ENCODE results near the gene SERTAD2.
A peak's percentile ranks its signal among the peaks of the same experiment; 100 is the strongest.

Gene SERTAD2

DNA sequence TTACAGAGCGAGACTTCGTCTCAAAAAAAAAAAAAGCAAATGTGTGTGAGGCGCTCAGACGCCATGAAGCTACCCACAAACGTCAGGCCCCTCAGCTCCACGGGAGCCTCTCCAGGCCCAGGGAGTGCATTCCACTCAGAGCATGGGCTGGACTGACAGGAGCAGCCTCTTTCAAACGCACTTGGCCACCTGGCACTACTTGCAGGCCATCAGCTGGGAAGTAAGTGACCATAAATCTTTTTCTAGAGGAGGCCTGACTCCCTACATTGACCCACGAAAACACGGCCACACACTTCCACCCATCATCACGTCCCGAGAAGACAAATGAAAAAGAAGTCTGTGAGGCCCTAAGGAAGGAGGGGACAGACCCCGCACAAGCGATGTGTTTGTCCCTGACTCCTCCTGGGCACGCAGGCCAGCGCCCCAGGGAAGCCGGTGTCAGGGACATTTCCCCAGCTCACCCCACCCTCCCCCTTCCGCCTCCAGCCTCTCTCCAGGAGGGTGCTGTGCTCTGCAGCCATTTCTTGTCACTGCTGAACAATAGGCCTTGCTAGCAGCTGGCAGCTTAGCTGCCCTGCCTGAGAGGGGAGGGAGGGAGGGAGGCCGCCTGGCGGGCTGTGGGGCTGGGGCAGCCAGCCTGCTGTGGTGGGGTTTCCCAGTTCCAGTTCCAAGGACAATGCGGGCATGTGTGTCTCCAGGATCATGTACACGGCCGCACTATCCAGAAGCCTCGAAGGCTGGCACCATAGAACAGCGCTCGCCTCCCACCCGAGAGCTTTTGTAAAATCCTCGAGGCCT lies 26.6 kb downstream of the SERTAD2 start:
- DNase-seq = peak; percentile 78

DNA sequence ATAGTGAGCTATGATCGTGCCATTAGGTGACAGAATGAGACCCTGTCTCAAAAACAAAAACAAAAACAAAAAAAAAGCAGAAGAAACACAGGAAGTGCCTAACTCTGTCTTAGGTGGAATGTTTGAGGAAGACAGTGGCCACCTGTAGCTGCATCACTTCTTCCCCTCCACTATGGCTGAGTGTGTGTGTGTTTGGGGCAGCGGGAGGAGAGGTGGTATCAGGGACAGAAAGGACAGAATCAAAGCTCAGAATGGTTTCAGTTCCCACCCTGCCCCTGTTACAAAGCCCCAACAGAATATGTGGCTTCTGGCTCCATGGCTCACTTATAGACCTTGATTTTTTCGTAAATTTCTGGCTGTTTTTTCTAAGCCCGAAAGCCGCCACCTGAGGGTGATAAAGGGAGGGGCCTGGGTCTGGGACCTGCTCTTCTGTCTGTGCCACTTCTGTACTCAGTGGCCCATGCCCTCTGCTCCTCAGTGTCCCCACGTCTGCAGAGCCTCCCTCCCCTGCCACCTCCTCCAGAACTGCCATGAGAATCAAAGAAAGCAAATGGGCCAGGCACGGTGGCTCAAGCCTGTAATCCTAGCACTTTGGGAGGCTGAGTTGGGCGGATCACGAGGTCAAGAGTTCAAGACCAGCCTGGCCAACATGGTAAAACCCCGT lies 27.4 kb downstream of the SERTAD2 start:
- DNase-seq = no peak

DNA sequence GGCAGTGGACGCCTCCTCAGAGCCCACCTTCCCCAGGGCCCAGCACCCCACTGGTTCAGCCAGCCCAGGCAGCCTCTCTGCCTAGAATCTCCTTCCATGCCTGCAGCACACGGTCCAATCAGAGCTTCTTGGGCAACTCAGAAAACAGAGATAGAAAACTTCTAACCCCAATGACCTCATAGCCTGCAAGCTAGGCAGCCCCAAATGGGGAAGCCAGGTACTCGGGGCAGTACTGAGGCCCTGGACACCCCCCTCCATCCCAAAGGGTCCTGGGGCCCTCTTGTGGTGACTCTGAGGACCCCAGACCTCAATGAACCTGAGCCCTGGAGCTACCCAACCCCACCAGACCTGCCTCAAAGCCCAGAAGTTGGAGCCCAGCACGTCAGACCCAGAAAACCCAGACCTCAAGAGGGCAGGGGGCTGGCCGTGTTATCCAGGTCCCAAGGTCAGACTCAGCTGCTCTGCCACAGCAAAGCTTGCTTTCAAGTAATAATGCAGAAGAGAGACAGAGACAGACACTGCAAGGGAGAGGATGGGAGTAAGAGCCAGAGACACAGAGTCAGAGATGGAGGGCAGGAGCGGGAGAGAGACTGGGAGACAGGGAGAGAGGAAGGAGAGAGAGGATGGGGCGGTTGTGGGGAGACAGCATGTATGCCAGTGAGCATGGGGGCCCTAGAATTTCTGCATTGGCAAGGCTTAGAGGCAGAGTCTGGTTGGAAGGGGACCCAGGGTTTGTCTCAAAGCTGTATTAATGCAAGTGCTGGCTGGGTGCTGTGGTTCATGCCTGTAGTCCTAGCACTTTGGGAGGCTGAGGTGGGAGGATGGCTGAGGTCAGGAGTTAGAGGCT lies 28.2 kb downstream of the SERTAD2 start:
- no peak for DNase-seq

DNA sequence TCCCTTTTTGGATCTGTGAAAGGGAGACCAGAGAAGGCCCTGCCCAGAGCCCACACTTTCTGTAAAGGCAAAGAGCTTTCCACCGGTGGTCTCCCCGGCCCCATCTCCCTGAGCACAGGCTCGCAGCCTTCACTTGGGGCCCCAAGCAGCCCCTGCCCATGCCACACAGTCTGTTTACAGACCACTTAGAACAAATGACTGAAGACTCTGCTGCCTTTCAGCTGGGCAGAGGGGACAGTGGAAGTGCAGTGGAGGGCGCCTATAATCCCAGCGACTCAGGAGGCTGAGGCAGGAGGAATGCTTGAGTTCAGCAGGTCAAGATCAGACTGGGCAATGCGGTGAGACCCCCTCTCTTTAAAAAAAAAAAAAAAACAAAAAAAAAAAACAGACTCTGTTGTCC lies 28.9 kb downstream of the SERTAD2 start:
- no peak for DNase-seq

DNA sequence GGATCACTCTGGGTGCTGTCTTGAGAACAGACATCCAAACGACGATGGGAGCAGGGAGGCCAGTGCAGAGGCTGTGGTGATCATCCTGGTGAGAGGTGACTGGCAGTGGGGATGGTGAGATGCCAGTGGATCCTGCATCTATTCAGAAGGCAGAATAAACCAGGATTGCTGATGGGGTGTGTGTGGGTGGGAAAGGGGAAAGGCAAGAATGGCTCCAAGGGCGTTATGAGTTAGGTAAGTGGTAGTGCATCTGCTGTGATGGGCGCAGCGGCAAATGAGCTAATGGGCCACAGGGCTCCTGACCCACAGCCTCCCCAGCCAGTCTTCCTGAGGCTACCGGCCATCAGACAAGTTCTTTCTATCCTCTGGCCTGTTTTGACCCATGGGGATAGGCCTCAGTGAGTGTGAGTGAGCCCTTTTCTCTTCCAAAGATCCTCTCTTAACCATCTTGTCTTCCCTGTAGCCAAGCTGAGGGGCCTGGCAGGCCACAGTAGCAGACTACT lies 29.6 kb downstream of the SERTAD2 start:
- no peak for DNase-seq

DNA sequence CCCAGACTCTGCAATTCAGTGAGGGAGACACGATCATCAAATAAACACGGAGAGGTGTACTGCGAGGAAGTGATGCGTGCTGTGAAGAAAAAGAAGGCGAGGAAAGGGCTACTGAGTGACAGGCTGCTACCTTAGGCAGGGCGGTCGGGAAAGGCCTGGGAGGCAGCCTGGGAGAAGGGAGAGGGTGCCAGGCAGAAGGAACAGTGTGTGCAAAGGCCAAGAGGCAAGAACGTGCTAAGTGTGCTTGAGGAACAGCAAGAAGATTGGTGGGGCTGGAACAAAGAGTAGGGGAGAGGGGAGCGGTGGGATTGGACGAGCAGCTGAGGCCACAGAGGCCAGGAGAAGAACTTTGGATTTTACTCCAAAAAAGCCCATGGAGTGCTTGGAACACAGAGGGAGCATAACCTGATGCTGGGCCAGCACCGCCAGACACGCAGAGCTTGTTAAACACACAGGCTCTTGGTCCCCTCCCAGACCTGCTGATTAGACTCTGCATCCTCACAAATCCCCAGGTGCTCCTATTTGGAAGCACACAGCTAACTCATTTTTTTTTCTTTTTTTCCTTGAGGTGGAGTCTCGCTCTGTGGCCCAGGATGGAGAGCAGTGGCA lies 30.4 kb downstream of the SERTAD2 start:
- no peak for DNase-seq

DNA sequence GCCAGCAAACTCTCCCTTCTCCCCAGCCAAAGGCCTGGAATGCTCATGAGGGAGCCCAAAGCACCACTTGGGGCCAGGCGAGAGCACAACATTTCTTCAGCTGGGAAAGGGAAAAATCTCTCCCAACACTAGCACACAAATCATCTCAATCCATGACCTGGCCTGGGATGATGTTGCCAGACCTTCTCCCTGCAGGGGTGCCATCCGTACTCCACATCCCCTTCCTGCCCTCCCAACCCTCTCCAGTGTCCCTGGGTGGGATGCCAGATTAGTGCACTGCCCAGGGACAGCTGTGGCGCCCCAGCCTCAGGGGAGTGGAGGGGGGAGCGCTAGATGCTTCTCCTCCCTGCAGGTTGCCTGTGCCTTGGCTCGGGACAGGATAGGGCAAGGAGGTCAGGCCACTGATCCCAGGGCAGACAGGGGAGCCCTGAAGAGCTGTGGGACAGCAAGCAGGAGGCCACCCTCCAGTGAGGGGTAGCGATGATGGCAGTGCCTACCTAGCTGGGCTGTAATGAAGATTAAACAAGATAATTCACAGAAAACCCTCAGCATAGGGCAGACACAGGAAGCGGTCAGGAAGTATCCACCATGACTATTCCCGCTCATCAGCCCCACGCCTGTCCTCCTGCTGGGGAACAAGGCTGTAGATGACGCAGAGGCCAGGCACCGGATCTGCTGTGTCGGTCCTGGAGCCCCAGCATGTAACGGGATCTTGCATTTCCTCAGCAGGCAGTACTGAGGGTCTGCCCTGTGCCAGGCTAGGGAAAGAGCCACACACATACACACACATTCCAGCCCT lies 31.1 kb downstream of the SERTAD2 start:
- no peak for DNase-seq

DNA sequence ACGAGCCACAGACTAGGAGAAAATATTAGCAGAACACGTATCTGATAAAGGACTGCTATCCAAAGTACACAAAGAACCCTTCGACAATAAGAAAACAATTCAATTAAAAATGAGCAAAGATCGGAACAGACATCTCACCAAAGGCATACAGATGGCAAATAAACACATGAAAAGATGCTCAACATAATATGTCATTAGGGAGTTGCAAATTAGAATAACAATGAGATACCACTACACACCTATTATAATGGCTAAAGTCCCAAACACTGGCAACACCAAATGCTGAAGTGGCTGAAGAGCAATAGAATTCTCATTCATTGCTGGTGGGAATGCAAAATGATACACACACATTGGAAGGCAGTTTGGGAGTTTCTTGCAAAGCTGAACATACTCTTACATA lies 33.1 kb downstream of the SERTAD2 start:
- no peak for DNase-seq

DNA sequence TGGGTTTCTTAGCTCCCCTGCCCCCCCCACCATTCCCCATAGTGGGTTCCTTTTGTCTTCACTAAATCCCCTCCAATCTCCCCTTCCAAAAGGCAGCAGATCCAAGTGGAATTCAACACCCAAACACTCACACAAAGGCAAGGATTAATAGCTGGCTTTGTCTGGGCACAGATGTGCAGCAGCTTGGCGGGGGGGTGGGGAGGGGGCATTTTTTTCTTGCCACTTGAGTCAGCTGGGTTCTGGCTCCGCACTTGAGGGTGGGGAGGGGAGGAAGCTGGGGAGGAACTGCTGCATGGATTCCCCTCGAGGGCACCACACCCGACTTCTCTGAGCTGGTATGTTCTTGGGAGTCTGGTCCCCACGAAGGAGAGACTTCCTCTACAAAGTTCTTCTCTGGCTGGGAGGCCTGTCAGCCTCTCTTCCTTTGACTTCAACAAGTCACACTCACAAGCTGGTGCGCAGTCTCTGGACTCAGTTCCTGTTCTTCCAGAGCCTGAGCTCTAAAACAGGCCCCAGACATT lies 36.0 kb downstream of the SERTAD2 start:
- no peak for DNase-seq

DNA sequence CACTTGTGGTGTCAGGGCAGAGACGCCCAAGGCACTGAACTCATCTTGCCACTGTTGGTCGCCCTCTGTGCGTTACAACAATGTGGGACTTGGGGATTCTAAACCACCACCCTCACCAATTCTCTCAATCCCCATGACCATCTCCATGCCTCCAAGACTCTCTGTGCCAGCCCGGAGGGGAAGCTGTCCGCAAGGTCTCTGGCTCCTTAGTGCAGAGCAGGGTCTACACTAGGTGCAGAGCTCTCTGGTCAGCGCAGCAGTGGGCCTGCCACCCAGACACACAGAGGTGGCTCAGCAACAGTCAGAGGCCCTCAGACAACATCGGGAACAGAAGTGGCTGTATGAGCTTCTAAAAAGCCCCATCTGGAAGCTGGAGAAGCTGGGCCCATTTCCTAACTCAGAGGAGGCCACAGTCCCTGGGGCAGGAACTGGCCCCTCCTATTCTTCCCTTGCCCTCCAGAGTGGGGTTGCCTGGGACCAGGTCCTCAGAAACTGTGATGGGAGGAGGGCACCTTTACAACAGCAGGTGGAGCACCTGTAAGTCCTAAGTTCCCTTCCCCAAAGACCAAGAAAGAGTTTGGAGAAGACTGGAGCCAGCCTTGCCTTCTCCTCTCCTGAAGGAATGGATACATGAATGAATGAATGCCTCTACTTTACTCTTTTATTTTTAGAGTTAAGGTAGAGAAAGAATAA lies 37.7 kb downstream of the SERTAD2 start:
- DNase-seq = no peak

DNA sequence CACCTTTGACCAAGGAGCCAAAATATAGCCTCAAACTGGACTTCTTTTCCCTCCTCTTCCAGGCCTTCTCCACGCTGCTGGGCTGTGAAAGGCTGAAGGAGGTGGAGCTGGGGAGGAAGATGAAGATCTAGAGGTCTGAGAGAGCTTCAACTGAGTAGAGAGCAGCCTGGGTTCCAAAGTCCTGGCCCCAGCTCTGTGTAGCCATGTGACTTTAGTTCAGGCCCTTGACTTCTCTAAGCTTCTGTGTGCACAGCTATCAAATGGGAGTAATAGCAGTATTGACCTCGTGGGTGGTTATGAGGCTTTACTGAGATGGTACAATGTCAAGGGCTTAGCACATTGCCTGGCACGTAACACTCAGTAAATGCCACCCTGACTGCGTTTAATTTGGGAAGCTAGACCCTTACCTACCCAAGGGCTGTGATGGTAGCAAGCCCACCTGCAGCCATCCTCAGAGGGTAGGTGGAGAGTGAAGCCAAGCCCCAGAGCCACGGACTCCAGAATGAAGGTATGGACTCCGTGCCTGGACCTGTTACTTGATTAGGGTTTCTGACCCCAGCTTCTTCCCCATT lies 38.4 kb downstream of the SERTAD2 start:
- no peak for DNase-seq

DNA sequence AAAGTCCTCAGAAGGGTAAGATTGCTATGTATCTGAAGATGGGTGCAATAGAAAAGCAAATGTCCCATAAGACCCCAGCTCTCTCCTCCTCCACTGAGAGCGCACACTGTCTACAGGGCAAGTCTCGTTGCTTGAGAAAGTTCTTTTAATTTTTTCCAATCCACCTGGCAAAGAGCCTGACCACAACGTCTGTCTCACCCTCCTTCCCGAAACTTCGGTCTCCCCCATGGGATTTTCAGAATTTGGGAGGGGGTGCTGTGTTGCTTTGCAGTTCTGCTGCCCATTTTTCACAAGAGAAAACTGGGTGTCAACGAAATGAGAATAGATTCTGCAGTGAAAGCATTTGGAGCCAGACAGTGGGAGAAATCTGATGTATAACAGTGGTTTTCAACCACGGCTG lies 40.4 kb downstream of the SERTAD2 start:
- DNase-seq = no peak

DNA sequence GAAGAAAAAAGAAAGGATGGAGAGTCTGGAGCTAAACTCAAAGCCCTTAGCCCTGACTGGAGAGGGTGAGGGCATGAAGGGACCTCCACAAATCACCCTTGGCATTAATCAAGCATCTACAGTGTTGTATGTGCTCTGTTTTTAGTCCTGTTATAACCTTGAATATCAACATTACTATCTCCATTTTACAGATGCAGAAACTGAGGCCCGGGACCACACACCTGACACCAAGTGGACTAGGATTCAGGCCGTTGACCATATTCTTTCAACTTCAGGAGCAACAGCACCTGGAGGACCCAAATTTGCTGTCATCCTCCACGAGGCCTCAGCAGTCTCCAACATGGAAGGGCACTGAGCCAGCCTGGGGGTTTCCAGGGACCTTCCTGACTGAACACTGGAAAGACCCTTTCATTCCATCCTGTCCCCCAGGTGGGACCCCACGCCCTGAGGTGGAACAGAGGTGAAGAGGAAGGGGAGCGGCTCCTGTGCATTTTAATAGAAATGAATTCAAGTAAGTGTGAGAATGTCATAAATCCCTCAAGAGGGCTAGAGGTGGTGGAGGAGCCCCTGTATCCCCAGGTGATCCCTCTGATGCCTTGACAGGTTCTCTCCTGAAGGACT lies 41.0 kb downstream of the SERTAD2 start:
- DNase-seq = no peak

DNA sequence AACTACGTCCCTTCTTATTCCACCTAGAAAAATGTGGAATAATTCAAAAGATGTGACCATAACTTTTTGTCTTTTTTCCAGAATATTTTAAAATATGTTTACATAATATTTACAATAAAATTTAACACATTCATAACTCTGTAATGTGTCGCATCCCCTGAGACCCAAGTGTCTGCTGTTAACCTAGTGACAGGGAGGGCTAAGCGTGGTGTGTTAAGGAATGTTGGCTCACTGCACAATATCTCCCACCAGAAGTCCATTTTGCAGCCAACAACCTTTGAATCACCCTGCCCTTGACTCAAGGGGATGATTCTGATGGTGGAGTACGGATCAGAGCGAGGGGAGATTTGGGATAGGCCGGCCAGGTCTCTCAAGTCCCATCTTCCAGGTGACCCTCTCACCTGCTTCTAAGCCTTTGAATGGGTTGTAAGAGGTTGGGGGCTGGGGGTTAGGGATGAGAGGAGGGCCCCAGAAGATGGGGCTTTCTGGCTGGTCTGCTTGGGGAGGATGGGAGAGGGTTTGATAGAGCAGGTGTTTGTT lies 43.3 kb downstream of the SERTAD2 start:
- no peak for DNase-seq

DNA sequence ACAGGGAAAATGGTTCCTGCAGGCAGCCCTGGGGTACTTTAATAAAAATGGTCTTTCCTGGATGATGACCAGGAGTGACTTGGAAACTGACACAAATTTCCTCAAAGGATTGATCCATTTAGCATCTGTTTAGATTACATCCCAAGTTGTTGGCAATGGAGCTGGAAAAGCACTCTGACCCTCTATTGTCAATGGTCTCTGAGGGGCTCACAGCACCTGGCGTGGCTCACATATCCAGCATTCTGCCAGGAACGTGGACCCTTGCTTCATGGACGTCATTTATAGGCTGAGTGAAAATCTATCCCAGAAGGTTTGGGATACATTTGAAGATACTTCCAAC lies 43.8 kb downstream of the SERTAD2 start:
- no peak for DNase-seq

DNA sequence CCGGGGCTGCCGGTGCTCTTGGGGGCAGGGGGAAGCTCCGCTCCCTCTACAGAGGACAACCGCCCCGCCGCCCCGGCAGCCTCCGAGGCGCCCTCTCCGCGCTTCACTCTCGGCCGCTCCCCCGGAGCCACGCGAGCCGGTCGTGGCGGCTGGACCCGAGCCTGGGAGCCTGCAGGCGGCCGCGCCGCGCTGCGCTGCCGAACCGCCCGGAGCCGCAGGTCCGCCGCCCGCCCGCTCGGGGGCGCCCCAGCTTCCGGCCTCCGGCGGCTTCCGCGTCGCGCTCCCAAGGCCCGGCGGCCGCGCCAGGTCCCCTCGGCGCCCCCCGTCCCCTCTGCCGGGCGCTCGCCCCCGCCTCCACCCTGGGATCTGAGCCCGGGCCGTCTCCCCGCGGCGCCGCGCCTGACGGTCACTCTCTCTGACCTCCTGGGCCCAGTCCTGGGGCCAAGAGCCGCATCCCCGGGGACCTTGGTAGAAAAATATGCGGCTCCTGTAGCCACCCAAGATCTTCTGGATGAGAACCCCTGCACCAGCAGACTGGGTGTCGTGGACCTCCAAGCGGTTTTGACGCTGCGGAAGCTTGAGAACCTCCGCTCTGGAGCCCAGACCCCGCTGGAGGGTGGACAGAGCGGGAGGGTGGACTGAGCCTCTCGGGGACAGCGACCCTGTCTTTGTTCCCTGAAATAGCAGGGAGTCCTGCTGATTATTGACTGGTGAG lies 44.3 kb downstream of the SERTAD2 start:
- DNase-seq = no peak

DNA sequence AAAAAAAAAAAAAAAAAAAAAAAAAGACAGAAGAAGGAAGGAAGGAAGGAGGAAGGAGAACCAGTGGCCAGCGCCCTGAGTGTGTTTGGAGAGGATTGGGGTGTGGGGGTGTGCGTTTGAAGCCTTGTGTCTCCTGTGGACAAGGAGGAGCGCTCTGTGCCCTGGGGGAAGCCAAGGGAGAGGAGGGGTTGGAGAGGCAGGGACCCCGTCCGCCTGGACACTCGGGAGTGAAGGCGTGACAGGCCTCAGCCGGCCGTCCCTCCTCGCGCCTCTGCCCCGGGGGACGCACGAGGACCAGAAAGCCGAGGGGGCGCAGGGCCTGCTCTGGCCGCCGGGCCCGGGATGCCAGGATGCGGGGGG lies 44.9 kb downstream of the SERTAD2 start:
- DNase-seq = no peak

DNA sequence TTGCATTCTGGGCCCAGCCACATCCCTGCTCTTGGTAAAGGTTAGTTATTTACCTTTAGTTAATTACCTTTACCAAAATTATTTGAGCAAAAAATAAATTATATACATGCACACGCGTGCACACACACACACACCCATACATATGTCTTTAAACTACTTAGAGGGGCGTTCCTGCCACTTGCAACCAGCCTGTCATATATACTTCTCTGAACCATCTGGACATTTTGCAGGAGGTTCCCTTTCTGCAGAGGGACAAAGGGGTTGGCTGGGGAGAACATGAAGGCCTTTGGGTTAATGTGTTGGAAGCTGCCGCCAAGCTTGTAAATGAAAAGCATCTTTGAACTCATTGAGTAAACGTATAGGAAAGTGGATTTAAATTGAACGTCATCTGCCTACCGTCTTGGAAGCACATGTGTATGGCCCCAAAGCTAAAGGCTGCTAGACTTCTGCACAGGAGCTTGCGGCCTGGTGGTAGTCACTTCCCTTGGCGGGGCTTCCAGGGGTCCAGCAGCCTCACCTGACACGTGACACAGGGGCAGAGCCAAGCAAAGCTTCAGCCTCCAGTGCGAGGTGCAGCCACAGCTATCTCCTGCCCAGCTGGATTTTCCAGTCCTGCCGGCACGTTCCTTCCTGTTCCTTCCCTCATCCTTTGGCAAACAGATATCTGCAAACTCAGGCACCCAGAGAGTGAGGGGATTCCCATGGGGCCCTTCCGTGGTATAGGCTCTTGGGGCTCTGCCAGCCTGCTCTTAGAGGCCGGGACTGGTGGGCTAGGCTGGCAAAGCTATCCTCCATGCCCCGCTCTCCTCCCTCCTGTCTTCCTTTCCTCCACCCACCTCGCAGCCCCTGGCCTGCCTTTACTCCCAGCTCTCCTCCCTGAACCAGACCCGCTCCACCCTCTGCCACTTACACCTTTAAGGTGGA lies 46.1 kb downstream of the SERTAD2 start:
- no peak for DNase-seq
